ENCODE measurements around the gene NUDCD2. TPM values are rescaled to one million over a fixed set of nuclear protein-coding genes. Genes with fewer than 3 reads are reported as not detected.
A peak's percentile ranks its signal among the peaks of the same experiment; 100 is the strongest.

The NUDCD2 gene
- total and polyA plus RNA-seq, 2 donors from 2014 or later = 23.1 to 24.3 TPM

- Histone ChIP-seq H3K27ac (ENCODE audit: low read depth in 2 of 2, low read length in 2 of 2) (peak overlapping the region in 1 of 2 donors; percentile 71), H3K4me1 (ENCODE audit: control insufficient read depth in 2 of 3, insufficient read depth in 2 of 3, low read depth in 1 of 3, low read length in 3 of 3) (peaks cover 8 to 22% (median 9%) of the 10 kb centered on the region in 3 donors), H3K9me3 (ENCODE audit: control insufficient read depth in 2 of 3, insufficient read depth in 1 of 3, low read length in 3 of 3) (no peaks in the 10 kb centered on the region), H3K9ac (ENCODE audit: low read length in 3 of 3) (peak overlapping the region in 1 of 3 donors; percentile 66), H3K4me3 (ENCODE audit: low read length in 3 of 3) (peak overlapping the region in 2 of 3 donors; percentile 15 to 97), H3K36me3 (ENCODE audit: control insufficient read depth in 2 of 3, insufficient read depth in 3 of 3, low read length in 3 of 3) (peaks cover 0 to 21% (median 2%) of the 10 kb centered on the region in 3 donors), H3K27me3 (ENCODE audit: control insufficient read depth, insufficient read depth, low read length) (no peaks in the 10 kb centered on the region)
- DNase-seq (no peak), FAIRE-seq (no peak)
- TF ChIP-seq CTCF (IDR thresholded peaks at IDR 0.05; ENCODE audit: borderline replicate concordance, extremely low read depth, insufficient read depth) = no peak
- intact Hi-C loops (cut with DNase I) = no loop called here
Measured at GRCh38 chr5:163508753-163509152, 48.9 kb upstream of the NUDCD2 start.

GRCh38 chr5:163506726-163507125 lies 46.8 kb upstream of the NUDCD2 start:
- FAIRE-seq = no peak
- peak in 2 of 5 donors; percentile 21 to 34 for DNase-seq
- Histone ChIP-seq H3K36me3 (ENCODE audit: control insufficient read depth in 2 of 3, insufficient read depth in 3 of 3, low read length in 3 of 3) (peaks cover 0 to 5% (median 0%) of the 10 kb centered on the region in 3 donors), H3K4me3 (ENCODE audit: low read length in 3 of 3) (peak overlapping the region; percentile 97 to 99 (median 99)), H3K4me1 (ENCODE audit: control insufficient read depth in 2 of 3, insufficient read depth in 2 of 3, low read depth in 1 of 3, low read length in 3 of 3) (peaks cover 6 to 22% (median 8%) of the 10 kb centered on the region in 3 donors), H3K27me3 (ENCODE audit: control insufficient read depth, insufficient read depth, low read length) (no peaks in the 10 kb centered on the region), H3K9ac (ENCODE audit: low read length in 3 of 3) (peak overlapping the region; percentile 91 to 99 (median 98)), H3K9me3 (ENCODE audit: control insufficient read depth in 2 of 3, insufficient read depth in 1 of 3, low read length in 3 of 3) (no peaks in the 10 kb centered on the region), H3K27ac (ENCODE audit: low read depth in 2 of 2, low read length in 2 of 2) (peak overlapping the region; percentile 94 to 98)
- intact Hi-C loops (cut with DNase I) = no loop called here
- no peak for TF ChIP-seq CTCF (IDR thresholded peaks at IDR 0.05; ENCODE audit: borderline replicate concordance, extremely low read depth, insufficient read depth)

GRCh38 chr5:163506095-163506457 lies 46.2 kb upstream of the NUDCD2 start:
- Histone ChIP-seq H3K9ac (ENCODE audit: low read length in 3 of 3) (peak overlapping the region; percentile 91 to 99 (median 98)), H3K27ac (ENCODE audit: low read depth in 2 of 2, low read length in 2 of 2) (peak overlapping the region; percentile 94 to 98), H3K36me3 (ENCODE audit: control insufficient read depth in 2 of 3, insufficient read depth in 3 of 3, low read length in 3 of 3) (peaks cover 0 to 5% (median 0%) of the 10 kb centered on the region in 3 donors), H3K27me3 (ENCODE audit: control insufficient read depth, insufficient read depth, low read length) (no peaks in the 10 kb centered on the region), H3K9me3 (ENCODE audit: control insufficient read depth in 2 of 3, insufficient read depth in 1 of 3, low read length in 3 of 3) (no peaks in the 10 kb centered on the region), H3K4me3 (ENCODE audit: low read length in 3 of 3) (peak overlapping the region; percentile 97 to 99 (median 99)), H3K4me1 (ENCODE audit: control insufficient read depth in 2 of 3, insufficient read depth in 2 of 3, low read depth in 1 of 3, low read length in 3 of 3) (peaks cover 5 to 22% (median 8%) of the 10 kb centered on the region in 3 donors)
- TF ChIP-seq CTCF (IDR thresholded peaks at IDR 0.05; ENCODE audit: borderline replicate concordance, extremely low read depth, insufficient read depth) = no peak
- DNase-seq (no peak), FAIRE-seq (no peak)
- intact Hi-C loops (cut with DNase I) = no loop called here
